ENCODE results near the gene GPC4.

Gene GPC4

DNA sequence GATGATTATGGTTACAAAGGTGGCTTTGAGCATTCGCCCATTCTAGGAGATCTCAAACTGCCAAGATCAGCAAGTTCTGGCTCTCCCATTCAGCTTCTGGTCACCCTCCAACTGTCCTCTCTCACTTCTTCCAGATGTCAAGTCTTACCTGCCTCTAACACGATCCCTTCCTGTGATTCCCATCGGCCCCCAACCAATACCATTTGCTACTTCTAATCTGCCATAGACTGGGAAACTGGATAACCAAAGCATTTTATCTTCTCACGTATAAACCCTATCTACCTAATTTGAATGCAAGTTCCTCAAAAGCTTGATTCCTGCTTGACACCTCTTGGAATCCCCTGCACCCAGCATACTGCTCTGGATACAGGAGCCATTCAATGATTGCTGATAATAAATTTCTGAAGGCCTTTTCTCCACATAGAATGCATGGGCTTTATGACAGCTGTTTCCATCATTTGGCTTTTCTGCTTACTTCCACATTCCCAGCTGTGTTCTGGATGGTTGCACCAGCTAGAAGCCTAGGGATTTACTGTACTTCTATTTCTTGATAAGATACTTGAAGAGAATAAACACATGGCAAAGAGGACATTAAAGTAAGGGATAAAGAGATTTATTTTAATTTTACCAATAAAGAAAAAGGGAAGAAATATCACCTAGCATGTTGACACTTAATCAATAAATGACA is 9.6 kb downstream of the GPC4 start:
- Histone ChIP-seq H3K27ac (ENCODE audit: low read length) (no peak overlapping the region), H3K4me1 (ENCODE audit: insufficient read depth, low read length) (peaks cover 11% of the 10 kb centered on the region), H3K9me3 (ENCODE audit: insufficient read depth, low read depth, low read length) (no peaks in the 10 kb centered on the region), H3K9ac (ENCODE audit: low read depth, low read length) (no peak overlapping the region), H3K36me3 (ENCODE audit: insufficient read depth, low read depth, low read length) (peaks cover 71% of the 10 kb centered on the region), H3K4me3 (ENCODE audit: low read length) (no peak overlapping the region), H3K27me3 (ENCODE audit: insufficient read depth, low read length) (no peaks in the 10 kb centered on the region)

DNA sequence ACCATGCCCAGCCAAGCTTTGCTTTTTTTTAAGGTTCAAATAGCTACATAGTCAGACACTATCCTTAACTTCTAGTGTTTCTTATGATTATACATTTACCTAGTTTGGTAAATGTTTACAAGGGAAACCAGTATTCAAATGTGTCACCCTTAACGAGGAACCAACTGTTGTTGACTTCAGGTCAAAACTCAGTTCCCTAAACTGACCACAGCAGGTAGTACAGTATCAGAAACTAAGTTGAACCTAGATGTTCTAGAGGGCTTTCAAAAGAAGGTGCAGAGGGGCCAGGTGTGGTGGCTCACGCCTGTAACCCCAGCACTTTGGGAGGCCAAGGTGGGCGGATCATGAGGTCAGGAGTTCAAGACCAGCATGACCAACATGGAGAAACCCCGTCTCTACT is 11.3 kb downstream of the GPC4 start:
- Histone ChIP-seq H3K27ac (ENCODE audit: low read length) (no peak overlapping the region), H3K4me3 (ENCODE audit: low read length) (no peak overlapping the region), H3K9ac (ENCODE audit: low read depth, low read length) (no peak overlapping the region), H3K36me3 (ENCODE audit: insufficient read depth, low read depth, low read length) (peaks cover 65% of the 10 kb centered on the region), H3K4me1 (ENCODE audit: insufficient read depth, low read length) (0 out of 2 replicates have a peak, but pooled peaks cover 4% of the 10 kb centered on the region), H3K27me3 (ENCODE audit: insufficient read depth, low read length) (no peaks in the 10 kb centered on the region), H3K9me3 (ENCODE audit: insufficient read depth, low read depth, low read length) (no peaks in the 10 kb centered on the region)

DNA sequence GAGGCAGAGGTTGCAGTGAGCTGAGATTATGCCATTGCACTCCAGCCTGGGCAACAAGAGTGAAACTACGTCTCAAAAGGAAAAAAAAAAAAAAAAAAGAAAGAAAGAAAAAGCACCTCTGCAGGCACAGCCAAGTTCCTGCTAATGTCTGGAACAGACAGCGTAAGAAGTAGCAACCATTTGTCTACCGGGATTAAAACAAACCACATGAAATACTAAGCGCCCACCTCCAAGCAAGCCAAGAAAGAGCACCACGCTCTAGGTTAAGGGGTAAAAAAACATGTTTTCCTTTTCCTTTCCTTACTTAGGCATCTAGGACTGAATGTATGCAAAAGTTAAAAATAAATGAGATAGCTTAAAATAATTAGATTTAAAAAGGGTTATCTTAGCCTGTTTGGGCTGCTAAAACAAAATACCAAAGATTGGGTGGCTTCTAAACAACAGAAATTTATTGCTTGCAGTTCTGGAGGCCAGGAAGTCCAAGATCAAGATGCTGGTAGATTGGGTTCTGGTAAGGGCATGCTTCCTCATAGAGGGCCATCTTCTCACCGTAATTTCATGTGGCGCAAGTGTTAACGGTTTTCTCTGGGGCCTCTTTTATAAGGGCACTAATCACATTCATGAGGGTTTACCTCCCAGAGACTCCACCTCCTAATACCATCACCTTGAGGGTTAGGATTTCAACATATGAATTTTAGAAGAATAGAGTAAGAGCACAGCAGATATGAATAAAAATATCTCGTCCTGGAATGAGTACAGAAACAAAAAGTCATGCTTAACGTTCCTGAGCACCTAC is 12.3 kb downstream of the GPC4 start:
- no peaks in the 10 kb centered on the region for H3K9me3 ChIP-seq (ENCODE audit: insufficient read depth, low read depth, low read length)
- H3K27ac ChIP-seq (ENCODE audit: low read length): no peak overlapping the region
- no peak overlapping the region for H3K9ac ChIP-seq (ENCODE audit: low read depth, low read length)
- no peaks in the 10 kb centered on the region for H3K27me3 ChIP-seq (ENCODE audit: insufficient read depth, low read length)
- H3K4me1 ChIP-seq (ENCODE audit: insufficient read depth, low read length): 0 out of 2 replicates have a peak, but pooled peaks cover 4% of the 10 kb centered on the region
- peaks cover 56% of the 10 kb centered on the region for H3K36me3 ChIP-seq (ENCODE audit: insufficient read depth, low read depth, low read length)
- no peak overlapping the region for H3K4me3 ChIP-seq (ENCODE audit: low read length)

DNA sequence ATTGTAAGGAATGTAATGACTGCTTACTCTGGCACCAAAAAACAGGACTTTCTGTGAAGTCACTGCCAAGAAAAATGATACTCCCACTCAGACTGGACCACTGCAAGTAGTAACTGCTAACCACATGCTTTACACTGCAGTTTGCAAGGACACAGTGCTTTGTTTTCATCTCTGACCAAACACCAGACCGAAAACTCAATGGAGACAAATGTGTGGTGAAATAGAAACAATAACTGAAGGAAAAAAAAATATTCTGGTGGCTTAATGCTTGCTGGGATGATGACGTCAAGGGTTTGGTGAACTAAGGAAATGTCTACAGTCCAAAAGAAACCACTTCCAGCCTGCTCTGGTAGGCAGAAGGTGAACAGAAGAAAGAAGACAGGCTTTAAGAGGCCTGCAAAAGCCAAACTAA is 13.2 kb downstream of the GPC4 start:
- Histone ChIP-seq H3K4me3 (ENCODE audit: low read length) (no peak overlapping the region), H3K9me3 (ENCODE audit: insufficient read depth, low read depth, low read length) (no peaks in the 10 kb centered on the region), H3K27me3 (ENCODE audit: insufficient read depth, low read length) (no peaks in the 10 kb centered on the region), H3K27ac (ENCODE audit: low read length) (no peak overlapping the region), H3K36me3 (ENCODE audit: insufficient read depth, low read depth, low read length) (peaks cover 46% of the 10 kb centered on the region), H3K4me1 (ENCODE audit: insufficient read depth, low read length) (0 out of 2 replicates have a peak, but pooled peaks cover 4% of the 10 kb centered on the region), H3K9ac (ENCODE audit: low read depth, low read length) (no peak overlapping the region)

DNA sequence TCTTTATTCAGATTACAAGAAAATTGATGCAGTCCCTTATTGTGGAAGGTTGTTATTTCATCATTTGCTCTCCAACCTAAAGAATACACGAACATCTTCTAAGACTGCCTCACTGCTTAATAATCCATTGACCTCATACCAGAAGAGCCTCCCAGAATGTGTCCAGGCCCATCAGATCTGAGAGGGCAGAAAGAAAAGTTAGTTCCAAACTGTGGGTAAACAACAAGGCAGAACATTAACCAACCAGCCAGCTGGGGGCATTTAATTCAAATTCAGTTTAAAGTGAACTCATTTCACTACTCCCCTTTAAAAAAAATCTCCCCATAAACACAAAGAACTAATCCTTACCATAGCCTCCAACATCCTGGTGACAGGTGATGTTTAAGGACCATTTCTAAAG is 13.8 kb downstream of the GPC4 start:
- Histone ChIP-seq H3K27ac (ENCODE audit: low read length) (no peak overlapping the region), H3K9ac (ENCODE audit: low read depth, low read length) (no peak overlapping the region), H3K27me3 (ENCODE audit: insufficient read depth, low read length) (no peaks in the 10 kb centered on the region), H3K4me3 (ENCODE audit: low read length) (no peak overlapping the region), H3K4me1 (ENCODE audit: insufficient read depth, low read length) (0 out of 2 replicates have a peak, but pooled peaks cover 4% of the 10 kb centered on the region), H3K9me3 (ENCODE audit: insufficient read depth, low read depth, low read length) (no peaks in the 10 kb centered on the region), H3K36me3 (ENCODE audit: insufficient read depth, low read depth, low read length) (peaks cover 45% of the 10 kb centered on the region)

DNA sequence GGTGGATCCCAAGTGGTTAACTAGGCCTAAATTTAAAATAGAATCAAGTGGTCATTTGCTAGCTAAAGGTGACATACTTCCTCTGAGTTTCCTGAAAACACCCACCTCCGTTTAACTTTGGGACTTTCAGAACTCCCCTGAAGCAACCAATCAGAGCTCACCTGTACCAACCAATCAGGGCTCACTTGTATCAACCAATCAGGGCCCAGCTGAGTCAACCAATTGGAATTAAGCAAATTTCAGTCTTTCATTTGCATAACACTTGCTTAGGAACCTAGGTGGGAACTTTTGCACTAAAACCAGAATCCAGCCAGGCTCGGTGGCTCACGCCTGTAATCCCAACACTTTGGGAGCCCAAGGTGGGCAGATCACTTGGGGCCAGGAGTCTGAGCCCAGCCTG is 15.9 kb downstream of the GPC4 start:
- no peaks in the 10 kb centered on the region for H3K27me3 ChIP-seq (ENCODE audit: insufficient read depth, low read length)
- peaks cover 6% of the 10 kb centered on the region; the same call in 1 of the 2 replicates for H3K4me1 ChIP-seq (ENCODE audit: insufficient read depth, low read length)
- no peaks in the 10 kb centered on the region for H3K9me3 ChIP-seq (ENCODE audit: insufficient read depth, low read depth, low read length)
- H3K27ac ChIP-seq (ENCODE audit: low read length): no peak overlapping the region
- peaks cover 38% of the 10 kb centered on the region; the same call in 1 of the 2 replicates for H3K36me3 ChIP-seq (ENCODE audit: insufficient read depth, low read depth, low read length)
- H3K9ac ChIP-seq (ENCODE audit: low read depth, low read length): no peak overlapping the region
- H3K4me3 ChIP-seq (ENCODE audit: low read length): no peak overlapping the region

DNA sequence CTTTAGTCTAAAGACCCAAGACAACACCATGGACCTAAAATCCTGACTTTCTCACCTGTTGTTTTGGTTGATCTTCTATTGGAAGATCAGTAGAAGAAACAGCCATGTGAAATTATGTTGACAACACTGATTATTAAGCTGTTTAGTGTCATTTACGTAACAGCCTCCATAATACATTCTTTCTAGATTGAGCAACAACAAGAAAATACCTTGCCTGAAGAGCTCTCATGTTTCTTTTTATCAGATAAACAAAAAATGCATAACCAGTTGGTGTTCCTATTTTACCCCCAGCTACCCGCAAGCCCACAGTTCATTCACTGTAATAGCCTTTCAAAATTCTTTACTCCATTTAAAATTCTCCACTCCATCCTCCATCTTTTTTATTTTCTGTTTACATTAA is 20.5 kb downstream of the GPC4 start:
- peaks cover 15% of the 10 kb centered on the region; the same call in 1 of the 2 replicates for H3K36me3 ChIP-seq (ENCODE audit: insufficient read depth, low read depth, low read length)

DNA sequence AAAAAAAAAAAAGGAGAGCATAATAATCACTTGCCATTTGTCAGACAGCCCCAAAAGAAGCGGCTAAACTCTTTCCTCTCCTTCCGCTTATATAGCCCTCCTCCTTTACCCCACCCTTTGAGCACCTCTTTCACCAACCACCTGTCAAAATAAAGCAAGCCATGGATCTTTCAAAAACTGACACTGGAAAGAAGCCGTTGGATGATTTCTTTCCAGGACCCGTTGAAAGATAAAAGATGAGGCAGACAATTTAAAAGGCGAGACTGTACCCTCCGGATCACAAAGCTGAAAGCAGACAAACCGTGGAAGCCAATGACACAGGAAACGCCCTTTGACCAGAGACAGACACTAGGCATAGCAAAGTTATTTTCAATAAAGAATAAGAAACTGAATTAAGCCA is 22.6 kb downstream of the GPC4 start:
- Histone ChIP-seq H3K9me3 (ENCODE audit: insufficient read depth, low read depth, low read length) (no peaks in the 10 kb centered on the region), H3K27me3 (ENCODE audit: insufficient read depth, low read length) (no peaks in the 10 kb centered on the region), H3K36me3 (ENCODE audit: insufficient read depth, low read depth, low read length) (peaks cover 24% of the 10 kb centered on the region), H3K9ac (ENCODE audit: low read depth, low read length) (no peak overlapping the region), H3K4me3 (ENCODE audit: low read length) (no peak overlapping the region), H3K27ac (ENCODE audit: low read length) (no peak overlapping the region), H3K4me1 (ENCODE audit: insufficient read depth, low read length) (peaks cover 24% of the 10 kb centered on the region)

More for the DNA sequence above, 20.5 kb downstream of the GPC4 start:
- Histone ChIP-seq H3K9ac (ENCODE audit: low read depth, low read length) (no peak overlapping the region), H3K4me3 (ENCODE audit: low read length) (no peak overlapping the region), H3K4me1 (ENCODE audit: insufficient read depth, low read length) (peaks cover 24% of the 10 kb centered on the region), H3K27ac (ENCODE audit: low read length) (no peak overlapping the region), H3K9me3 (ENCODE audit: insufficient read depth, low read depth, low read length) (no peaks in the 10 kb centered on the region), H3K27me3 (ENCODE audit: insufficient read depth, low read length) (no peaks in the 10 kb centered on the region)

DNA sequence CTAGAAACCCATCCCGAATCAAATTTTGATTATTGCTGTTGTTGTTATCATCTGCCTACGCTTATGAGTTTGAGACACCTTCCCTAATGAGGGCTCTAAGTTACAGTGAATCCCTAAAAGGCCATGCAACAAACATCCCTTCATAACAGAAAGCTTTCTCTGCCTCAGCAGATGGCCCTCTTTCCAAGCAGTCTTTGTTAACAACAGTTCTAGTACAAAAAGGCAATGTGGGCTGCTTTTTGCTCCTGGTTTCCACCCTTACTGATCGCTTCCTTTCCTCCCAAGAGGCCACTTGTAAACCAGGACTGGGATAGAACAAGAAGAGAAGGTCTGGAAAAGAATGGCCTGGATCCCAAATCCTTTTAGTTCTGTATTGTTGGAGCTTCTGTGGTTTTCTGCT is 24.2 kb downstream of the GPC4 start:
- Histone ChIP-seq H3K27ac (ENCODE audit: low read length) (no peak overlapping the region), H3K9me3 (ENCODE audit: insufficient read depth, low read depth, low read length) (no peaks in the 10 kb centered on the region), H3K27me3 (ENCODE audit: insufficient read depth, low read length) (no peaks in the 10 kb centered on the region), H3K4me1 (ENCODE audit: insufficient read depth, low read length) (peaks cover 29% of the 10 kb centered on the region), H3K4me3 (ENCODE audit: low read length) (no peak overlapping the region), H3K36me3 (ENCODE audit: insufficient read depth, low read depth, low read length) (peaks cover 24% of the 10 kb centered on the region), H3K9ac (ENCODE audit: low read depth, low read length) (no peak overlapping the region)

DNA sequence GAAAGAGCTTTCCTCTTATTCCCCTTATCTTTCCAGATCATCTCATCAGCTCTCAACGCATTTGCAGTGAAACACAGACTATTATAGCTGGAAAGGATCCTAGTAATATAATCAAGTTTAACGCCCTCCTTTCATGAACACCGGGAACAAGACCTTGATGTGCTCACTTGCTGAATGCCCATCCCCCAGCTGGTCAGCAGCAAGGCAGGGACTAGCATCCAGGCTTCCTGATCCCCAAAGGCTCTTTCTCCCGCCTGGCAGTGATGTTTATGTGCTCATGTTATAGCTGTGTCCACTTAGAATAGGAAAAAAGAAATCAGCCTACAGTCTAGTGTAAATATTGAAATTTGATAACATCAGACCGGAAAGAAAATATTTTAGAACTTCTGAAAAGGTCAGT is 24.6 kb downstream of the GPC4 start:
- H3K9me3 ChIP-seq (ENCODE audit: insufficient read depth, low read depth, low read length): no peaks in the 10 kb centered on the region
- H3K27me3 ChIP-seq (ENCODE audit: insufficient read depth, low read length): no peaks in the 10 kb centered on the region
- peaks cover 24% of the 10 kb centered on the region for H3K36me3 ChIP-seq (ENCODE audit: insufficient read depth, low read depth, low read length)
- H3K9ac ChIP-seq (ENCODE audit: low read depth, low read length): no peak overlapping the region
- no peak overlapping the region for H3K27ac ChIP-seq (ENCODE audit: low read length)
- H3K4me1 ChIP-seq (ENCODE audit: insufficient read depth, low read length): peaks cover 29% of the 10 kb centered on the region
- H3K4me3 ChIP-seq (ENCODE audit: low read length): no peak overlapping the region

DNA sequence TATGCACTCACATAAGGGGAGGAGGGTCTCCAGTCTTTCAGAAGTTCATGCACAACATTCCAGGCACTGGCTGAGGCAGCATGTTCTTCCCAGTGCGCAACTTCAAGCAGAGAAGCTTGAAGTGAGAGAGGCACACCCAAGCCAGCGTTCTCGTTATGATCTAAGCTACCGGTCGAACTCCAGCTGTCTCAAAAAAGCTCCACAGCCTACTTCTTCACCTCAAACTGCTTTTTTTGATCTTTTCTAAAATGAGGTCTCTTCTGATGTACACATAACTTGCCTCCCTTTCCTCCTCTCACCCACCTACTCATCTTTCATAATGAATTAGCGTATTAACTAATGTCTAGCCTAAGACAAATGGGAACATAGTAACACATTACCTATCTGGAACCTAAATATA is 25.3 kb downstream of the GPC4 start:
- Histone ChIP-seq H3K9me3 (ENCODE audit: insufficient read depth, low read depth, low read length) (no peaks in the 10 kb centered on the region), H3K4me1 (ENCODE audit: insufficient read depth, low read length) (peaks cover 34% of the 10 kb centered on the region), H3K27me3 (ENCODE audit: insufficient read depth, low read length) (no peaks in the 10 kb centered on the region), H3K9ac (ENCODE audit: low read depth, low read length) (no peak overlapping the region), H3K36me3 (ENCODE audit: insufficient read depth, low read depth, low read length) (peaks cover 24% of the 10 kb centered on the region), H3K4me3 (ENCODE audit: low read length) (no peak overlapping the region), H3K27ac (ENCODE audit: low read length) (no peak overlapping the region)

DNA sequence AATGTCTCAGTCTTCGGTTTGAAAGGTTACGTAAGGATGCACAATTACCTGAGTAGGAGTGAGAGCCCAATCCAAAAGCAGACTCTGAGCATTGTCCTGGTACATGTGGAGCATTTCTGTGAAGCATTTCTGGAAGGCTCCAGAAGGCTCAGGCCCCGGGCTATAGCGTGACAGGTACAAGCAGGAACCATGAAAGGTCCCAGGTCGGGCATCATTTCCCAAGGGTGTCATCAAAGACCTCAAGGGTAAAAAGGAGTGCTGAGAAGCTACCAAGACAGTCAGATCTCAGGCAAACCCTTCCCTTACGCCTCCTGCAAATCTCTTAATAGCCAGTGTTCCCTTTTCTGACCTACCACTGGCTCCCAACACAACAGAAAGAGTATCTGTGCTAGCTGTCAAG is 30.8 kb downstream of the GPC4 start:
- H3K4me3 ChIP-seq (ENCODE audit: low read length): no peak overlapping the region
- H3K36me3 ChIP-seq (ENCODE audit: insufficient read depth, low read depth, low read length): peaks cover 23% of the 10 kb centered on the region
- H3K27ac ChIP-seq (ENCODE audit: low read length): no peak overlapping the region
- H3K9me3 ChIP-seq (ENCODE audit: insufficient read depth, low read depth, low read length): no peaks in the 10 kb centered on the region
- H3K27me3 ChIP-seq (ENCODE audit: insufficient read depth, low read length): no peaks in the 10 kb centered on the region
- H3K9ac ChIP-seq (ENCODE audit: low read depth, low read length): no peak overlapping the region
- H3K4me1 ChIP-seq (ENCODE audit: insufficient read depth, low read length): peaks cover 13% of the 10 kb centered on the region; the same call in 1 of the 2 replicates
